ENCODE results near the gene RAB11FIP4. TPM values are rescaled to one million over a fixed set of nuclear protein-coding genes. Genes with fewer than 3 reads are reported as not detected.

Gene RAB11FIP4
- total and polyA plus RNA-seq, 10 of the 15 experiments (the other 5 are each of a cell fraction or from before 2014, with no cell fraction given), result 1.4 to 27.0 (median 17.6) TPM

- intact Hi-C loops (cut with micrococcal nuclease; ENCODE audit: unreplicated experiment), result no loop called here
- ChIA-PET POLR2A (interaction anchor here (1.1 to 1.4 kb wide), 3 partner anchors 29 to 35 kb away, joined by 3 to 4 read pairs (median 3); no protein-coding TSS in a partner anchor), CTCF (interaction anchor here (1.1 to 5.9 kb wide), 10 partner anchors 12 to 319 kb away, joined by 3 to 95 read pairs (median 5); no protein-coding TSS in a partner anchor), RAD21 (ENCODE audit: unreplicated experiment) (interaction anchor here (0.8 to 6.7 kb wide), 6 partner anchors 12 to 85 kb away, joined by 3 to 64 read pairs (median 4); no protein-coding TSS in a partner anchor), SMC1A (ENCODE audit: uncharacterized antibody, unreplicated experiment) (interaction anchor here (0.6 to 10.1 kb wide), 5 partner anchors 15 to 182 kb away, joined by 3 to 81 read pairs (median 3); no protein-coding TSS in a partner anchor)
- WGBS (ENCODE audit: insufficient coverage, insufficient replicate concordance, low lambda C conversion rate, missing lambda C conversion rate), result 89% methylated on average over 16 of the region's 16 CpGs
- Histone ChIP-seq H3K4me1 (ENCODE audit: control insufficient read depth, insufficient read depth, low read length) (no peaks in the 10 kb centered on the region; the same call in 1 of the 2 replicates), H3K4me3 (no peak overlapping the region), H3K36me3 (ENCODE audit: control insufficient read depth in 2 of 2, insufficient read depth in 2 of 2, low read length in 1 of 2) (peaks cover 8 to 19% of the 10 kb centered on the region in 2 experiments), H2AFZ (ENCODE audit: control insufficient read depth, low read depth, low read length) (no peak overlapping the region), H3K4me2 (ENCODE audit: control insufficient read depth, insufficient read depth) (no peak overlapping the region), H4K20me1 (ENCODE audit: control insufficient read depth, insufficient read depth) (no peaks in the 10 kb centered on the region), H3K9ac (ENCODE audit: control insufficient read depth, insufficient read depth, low read length) (no peak overlapping the region), H3K27ac (ENCODE audit: control insufficient read depth, insufficient read depth) (no peak overlapping the region), H3K9me3 (replicated peaks; ENCODE audit: control insufficient read depth, insufficient read depth, low read length) (no peaks in the 10 kb centered on the region; the same call in 2 of the 3 replicates), H3K79me2 (ENCODE audit: control insufficient read depth, insufficient read depth, low read length) (no peaks in the 10 kb centered on the region), H3K27me3 (replicated peaks in 1 of 2; ENCODE audit: control insufficient read depth in 2 of 2, insufficient read depth in 2 of 2, low read length in 1 of 2) (no peaks in the 10 kb centered on the region)
- DNase-seq (ENCODE audit: low read depth, low spot score) (no peak), ATAC-seq (no peak), FAIRE-seq (no peak)
- no TSS peak for BruUV-seq (replicated peaks)
- TF ChIP-seq POLR2A (IDR thresholded peaks at IDR 0.05; ENCODE audit: low read depth, low read length), result no peak
- TF ChIP-seq CHD4 (IDR thresholded peaks at IDR 0.05), result no peak
- TF ChIP-seq PRDM15 (CRISPR knock-in tag; IDR thresholded peaks at IDR 0.05), result no peak
- in situ Hi-C loops (cut with MboI), result no loop called here
Observed at GRCh38 chr17:31522284-31522931, 130.9 kb downstream of the RAB11FIP4 start.
